Astrocyte of the spinal cord (primary cell): ENCODE data around the gene ANKRD33B.
A peak's percentile ranks its signal among the peaks of the same experiment; 100 is the strongest.
"Not testable (repeated sequence)": the region's sequence is repeated elsewhere in the genome, so short reads cannot be mapped to it uniquely, and the experiment has no call there.

Experiments used
- DNase-seq: peaks from one replicate; pipeline ENCODE4 v3.0.0; 2011; ENCODE audit warnings: low read depth, low spot score
- H3K4me3 ChIP-seq: 2 replicates; pipeline ENCODE4 v1.5.1; 2011; ENCODE audit warnings: low read depth, mild to moderate bottlenecking, low read length, moderate library complexity
- CTCF ChIP-seq: IDR thresholded peaks from 2 replicates; pipeline ENCODE4 v1.5.1; 2012; ENCODE audit warnings: low read depth, mild to moderate bottlenecking, low read length, inconsistent platforms
- in situ Hi-C: cut with HindIII; loops from 2 replicates; pipeline ENCODE4 v1.10.0; 2017; ENCODE audit warnings: low sequenced_read_pairs

ANKRD33B gene

GRCh38 chr5:10629682-10630081 is 65.8 kb downstream of the ANKRD33B start:
- no peak for TF ChIP-seq CTCF

GRCh38 chr5:10630126-10630525 is 66.3 kb downstream of the ANKRD33B start:
- no peak for TF ChIP-seq CTCF
- in situ Hi-C loops: no loop called here
- H3K4me3 ChIP-seq: no peak overlapping the region

More at GRCh38 chr5:10629682-10630081, 65.8 kb downstream of the ANKRD33B start:
- in situ Hi-C loops: no loop called here
- H3K4me3 ChIP-seq: no peak overlapping the region
- no peak for DNase-seq

GRCh38 chr5:10630744-10631143 is 66.9 kb downstream of the ANKRD33B start:
- in situ Hi-C loops, H3K4me3 ChIP-seq, DNase-seq: not testable (repeated sequence)

More at GRCh38 chr5:10630126-10630525, 66.3 kb downstream of the ANKRD33B start:
- DNase-seq: no peak

GRCh38 chr5:10631316-10631996 is 67.6 kb downstream of the ANKRD33B start:
- in situ Hi-C loops: no loop called here
- no peak overlapping the region for H3K4me3 ChIP-seq
- no peak for TF ChIP-seq CTCF
- DNase-seq: no peak

- H3K4me3 ChIP-seq: no peak overlapping the region
- peak; percentile 66 for DNase-seq
- no peak for TF ChIP-seq CTCF
- in situ Hi-C loops: no loop called here
Measured at GRCh38 chr5:10632110-10632761, 68.4 kb downstream of the ANKRD33B start.

- no peak overlapping the region for H3K4me3 ChIP-seq
- in situ Hi-C loops: no loop called here
- no peak for DNase-seq
- no peak for TF ChIP-seq CTCF
Measured at GRCh38 chr5:10633271-10634049, 69.6 kb downstream of the ANKRD33B start.
